GM12878 (cell line): ENCODE data around the gene NAV2. TPM values are rescaled to one million over a fixed set of nuclear protein-coding genes. Genes with fewer than 3 reads are reported as not detected.

ENCODE experiments used
- ATAC-seq: fragments of 200-7000 bp; cut with Tn5 transposase; 3 replicates; pipeline ENCODE4 v1.9.1; 2020; ENCODE audit warnings: mild to moderate bottlenecking, moderate library complexity
- BruUV-seq: library from RNA; stranded (reverse); fragments of 400-500 nt; replicated peaks from 2 replicates; lab custom pipeline; 2021; lab: Mats Ljungman, UMichigan
- CTCF ChIA-PET: fragments of 300-600 bp; sonication (Branson Sonifier 250); formaldehyde crosslinking; extraction: SDS; loops from one replicate; lab custom pipeline; 2021; ENCODE audit warnings: inconsistent platforms; lab: Yijun Ruan, JAX
- POLR2A ChIA-PET: fragments of 350-600 bp; formaldehyde crosslinking; extraction: SDS; loops from one replicate; lab custom pipeline; 2021; ENCODE audit warnings: inconsistent platforms; lab: Charles Lee
- RAD21 ChIA-PET: fragments of 300-600 bp; sonication (Branson Sonifier 250); formaldehyde crosslinking; loops from one replicate; lab custom pipeline; 2023; ENCODE audit warnings: antibody characterized with exemption; ENCODE audit not compliant: unreplicated experiment; lab: Charles Lee
- SMC1A ChIA-PET: fragments of 300-600 bp; sonication (Branson Sonifier 250); formaldehyde crosslinking; loops from one replicate; lab custom pipeline; 2023; ENCODE audit not compliant: unreplicated experiment, uncharacterized antibody; lab: Charles Lee
- DNase-seq: peaks from one replicate; pipeline ENCODE4 v3.0.0-alpha.2; 2011; ENCODE audit warnings: low read depth, low spot score
- FAIRE-seq: peaks from 3 replicates; lab custom pipeline; 2011; peaks lifted over from hg19 to GRCh38; lab: Jason Lieb, UNC
- H2AFZ ChIP-seq: 2 replicates; pipeline ENCODE4 v1.6.0; 2011; ENCODE audit warnings: low read depth, low read length, control low read depth; ENCODE audit not compliant: control insufficient read depth
- H3K27ac ChIP-seq: 2 replicates; pipeline ENCODE4 v1.5.1; 2011; ENCODE audit warnings: control low read depth; ENCODE audit not compliant: control insufficient read depth, insufficient read depth
- H3K27me3 ChIP-seq, 2 experiments: replicated peaks in 1 of 2; 2 replicates each; pipeline versions ENCODE4 v1.6.0 to v1.6.1; 2011; ENCODE audit warnings: low read length in 1 of 2; ENCODE audit not compliant: control insufficient read depth in 2 of 2, insufficient read depth in 2 of 2
- H3K36me3 ChIP-seq, 2 experiments: 2 replicates each; pipeline ENCODE4 v1.5.1; 2011; ENCODE audit warnings: low read length in 1 of 2; ENCODE audit not compliant: control insufficient read depth in 2 of 2, insufficient read depth in 2 of 2
- H3K4me1 ChIP-seq: 2 replicates; pipeline ENCODE4 v1.6.1; 2011; ENCODE audit warnings: mild to moderate bottlenecking, low read length, moderate library complexity, mixed read lengths; ENCODE audit not compliant: control insufficient read depth, insufficient read depth
- H3K4me2 ChIP-seq: 2 replicates; pipeline ENCODE4 v1.6.0; 2011; ENCODE audit warnings: control low read depth; ENCODE audit not compliant: control insufficient read depth, insufficient read depth
- H3K4me3 ChIP-seq: fragments of 200-600 bp; sonication (generic); 2 replicates; pipeline ENCODE4 v1.5.1; 2016
- H3K79me2 ChIP-seq: 2 replicates; pipeline ENCODE4 v1.6.0; 2011; ENCODE audit warnings: low read length; ENCODE audit not compliant: control insufficient read depth, insufficient read depth
- H3K9ac ChIP-seq: 2 replicates; pipeline ENCODE4 v1.8.0; 2011; ENCODE audit warnings: low read length, control low read depth, mixed read lengths; ENCODE audit not compliant: control insufficient read depth, insufficient read depth
- H3K9me3 ChIP-seq: replicated peaks from 3 replicates; pipeline ENCODE4 v1.5.1; 2011; ENCODE audit warnings: mild to moderate bottlenecking, low read length; ENCODE audit not compliant: control insufficient read depth, insufficient read depth
- H4K20me1 ChIP-seq: 2 replicates; pipeline ENCODE4 v1.6.0; 2011; ENCODE audit not compliant: control insufficient read depth, insufficient read depth
- CHD4 ChIP-seq: fragments of 200-600 bp; sonication (generic); IDR thresholded peaks from 2 replicates; pipeline ENCODE4 v1.6.1; 2016; ENCODE audit warnings: mild to moderate bottlenecking
- FOS ChIP-seq: IDR thresholded peaks from 3 replicates; pipeline ENCODE4 v1.6.1; 2011; ENCODE audit warnings: borderline replicate concordance; ENCODE audit not compliant: insufficient read length; ENCODE audit errors: extremely low read depth
- KAT2A ChIP-seq: conservative IDR thresholded peaks from 2 replicates; pipeline ENCODE4 v1.6.1; 2011; ENCODE audit warnings: low read depth, low read length; ENCODE audit not compliant: control insufficient read depth
- SIN3A ChIP-seq: IDR thresholded peaks from 2 replicates; pipeline ENCODE4 v1.6.1; 2012; ENCODE audit warnings: low read depth, low read length, improper control_type of control experiment
- TBL1XR1 ChIP-seq: IDR thresholded peaks from 2 replicates; pipeline ENCODE4 v1.6.1; 2012; ENCODE audit warnings: low read depth, low read length, improper control_type of control experiment
- ZNF384 ChIP-seq: IDR thresholded peaks from 2 replicates; pipeline ENCODE4 v1.6.1; 2012; ENCODE audit warnings: low read depth, mild to moderate bottlenecking, low read length, improper control_type of control experiment, borderline replicate concordance
- WGBS: methylation state at CpG from one replicate; pipeline ENCODE4 v1.1.6; 2016; ENCODE audit warnings: low lambda C conversion rate; ENCODE audit not compliant: insufficient replicate concordance, insufficient coverage; ENCODE audit errors: missing lambda C conversion rate; 5-methylcytosine and 5-hydroxymethylcytosine counted together
- in situ Hi-C: fragments of 300-500 bp; cut with MboI; formaldehyde crosslinking; loops from 9 replicates; pipeline ENCODE4 v1.14.3; 2018; ENCODE audit warnings: mixed read lengths
- intact Hi-C: fragments of 100-400 bp; cut with micrococcal nuclease; formaldehyde crosslinking; loops from one replicate; pipeline ENCODE4 v1.14.2; 2022; ENCODE audit not compliant: unreplicated experiment
- polyA plus RNA-seq, 11 experiments: library from polyadenylated mRNA; depleted of rRNA in 4 of 11; unstranded in 6 of 11; stranded (reverse) in 5 of 11; fragments of >200 nt; fragmentation: Nextera tagmentation in 4 of 11; fragmentation: Illumina TruSeq in 1 of 11; extraction: Ambion mirVana in 4 of 11; extraction: Trizol in 1 of 11; gene quantifications; 1 replicate in 1 of 11; 2 replicates in 10 of 11; pipeline versions ENCODE4 v1.2.1 to v1.2.3, GENCODE V29; 2011 to 2016; ENCODE audit warnings: inconsistent platforms in 2 of 11, missing spikeins in 2 of 11, low read depth in 1 of 11
- total RNA-seq, 4 experiments: library from RNA; depleted of rRNA in 3 of 4; stranded (reverse); fragments of >200 nt in 3 of 4; fragmentation: Illumina TruSeq in 1 of 4; extraction: Trizol in 1 of 4; gene quantifications; 2 replicates each; pipeline versions ENCODE4 v1.2.1 to v1.2.3, GENCODE V29; 2013 to 2021
- TF ChIP-seq, protein P1 (sequence below): fragments of 450-650 bp; formaldehyde crosslinking; IDR thresholded peaks from 2 replicates; pipeline ENCODE4 v1.4.0; 2020; ENCODE audit warnings: mild to moderate bottlenecking, moderate library complexity
- TF ChIP-seq, protein P2 (sequence below): fragments of 450-650 bp; IDR thresholded peaks from 2 replicates; pipeline ENCODE4 v1.6.1; 2017; ENCODE audit warnings: antibody characterized with exemption, mild to moderate bottlenecking, moderate library complexity
- TF ChIP-seq, protein P3 (sequence below): fragments of 450-650 bp; IDR thresholded peaks from 2 replicates; pipeline ENCODE4 v1.6.1; 2017; ENCODE audit warnings: low read depth, mild to moderate bottlenecking, moderate library complexity
- TF ChIP-seq, protein P4 (sequence below), 3 experiments: IDR thresholded peaks in 2 of 3; conservative IDR thresholded peaks in 1 of 3; 2 replicates each; pipeline ENCODE4 v1.5.1; 2011; ENCODE audit warnings: low read depth in 3 of 3, low read length in 3 of 3, mild to moderate bottlenecking in 3 of 3, control low read depth in 2 of 3, moderate library complexity in 2 of 3, inconsistent platforms in 1 of 3, mixed read lengths in 1 of 3; ENCODE audit not compliant: control insufficient read depth in 2 of 3, insufficient read depth in 1 of 3; ENCODE audit errors: extremely low read depth in 1 of 3

Gene NAV2
- total and polyA plus RNA-seq, 10 of the 15 experiments (the other 5 are each of a cell fraction or from before 2014, with no cell fraction given), result 0.35 to 6.1 (median 1.1) TPM

DNA sequence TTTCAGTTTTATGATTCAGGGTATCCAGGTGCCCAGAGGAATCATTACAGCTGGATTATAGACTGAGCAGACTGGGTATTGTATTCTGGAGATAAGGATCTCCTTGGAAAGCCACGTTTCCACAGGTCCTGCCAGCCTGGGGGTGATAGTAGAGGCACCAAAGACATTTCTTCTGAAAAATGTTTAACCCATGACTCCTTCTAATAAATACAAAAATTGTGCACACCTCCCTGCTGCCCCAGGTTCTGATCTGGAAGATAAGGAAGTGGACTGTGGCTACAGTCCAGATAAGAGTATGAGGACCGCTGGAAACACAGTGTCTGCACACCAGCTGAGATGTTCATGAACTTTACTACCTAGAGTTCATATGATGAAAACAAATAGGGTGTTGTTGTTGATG, 255.2 kb downstream of the NAV2 start:
- CTCF ChIA-PET, result interaction anchor here (0.6 to 1.3 kb wide), 2 partner anchors 10 to 15 kb away, joined by 3 to 6 read pairs; no protein-coding TSS in a partner anchor
- intact Hi-C loops (no loop called here), in situ Hi-C loops (no loop called here)
- RAD21 ChIA-PET, result no interaction called here
- SMC1A ChIA-PET, result no interaction called here
- TF ChIP-seq CHD4 (no peak), KAT2A (no peak), ZNF384 (no peak), SIN3A (no peak), FOS (no peak), TBL1XR1 (no peak)
- TF ChIP-seq, protein P1, sequence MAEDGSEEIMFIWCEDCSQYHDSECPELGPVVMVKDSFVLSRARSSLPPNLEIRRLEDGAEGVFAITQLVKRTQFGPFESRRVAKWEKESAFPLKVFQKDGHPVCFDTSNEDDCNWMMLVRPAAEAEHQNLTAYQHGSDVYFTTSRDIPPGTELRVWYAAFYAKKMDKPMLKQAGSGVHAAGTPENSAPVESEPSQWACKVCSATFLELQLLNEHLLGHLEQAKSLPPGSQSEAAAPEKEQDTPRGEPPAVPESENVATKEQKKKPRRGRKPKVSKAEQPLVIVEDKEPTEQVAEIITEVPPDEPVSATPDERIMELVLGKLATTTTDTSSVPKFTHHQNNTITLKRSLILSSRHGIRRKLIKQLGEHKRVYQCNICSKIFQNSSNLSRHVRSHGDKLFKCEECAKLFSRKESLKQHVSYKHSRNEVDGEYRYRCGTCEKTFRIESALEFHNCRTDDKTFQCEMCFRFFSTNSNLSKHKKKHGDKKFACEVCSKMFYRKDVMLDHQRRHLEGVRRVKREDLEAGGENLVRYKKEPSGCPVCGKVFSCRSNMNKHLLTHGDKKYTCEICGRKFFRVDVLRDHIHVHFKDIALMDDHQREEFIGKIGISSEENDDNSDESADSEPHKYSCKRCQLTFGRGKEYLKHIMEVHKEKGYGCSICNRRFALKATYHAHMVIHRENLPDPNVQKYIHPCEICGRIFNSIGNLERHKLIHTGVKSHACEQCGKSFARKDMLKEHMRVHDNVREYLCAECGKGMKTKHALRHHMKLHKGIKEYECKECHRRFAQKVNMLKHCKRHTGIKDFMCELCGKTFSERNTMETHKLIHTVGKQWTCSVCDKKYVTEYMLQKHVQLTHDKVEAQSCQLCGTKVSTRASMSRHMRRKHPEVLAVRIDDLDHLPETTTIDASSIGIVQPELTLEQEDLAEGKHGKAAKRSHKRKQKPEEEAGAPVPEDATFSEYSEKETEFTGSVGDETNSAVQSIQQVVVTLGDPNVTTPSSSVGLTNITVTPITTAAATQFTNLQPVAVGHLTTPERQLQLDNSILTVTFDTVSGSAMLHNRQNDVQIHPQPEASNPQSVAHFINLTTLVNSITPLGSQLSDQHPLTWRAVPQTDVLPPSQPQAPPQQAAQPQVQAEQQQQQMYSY (CRISPR knock-in tag), result no peak
- TF ChIP-seq, protein P2, sequence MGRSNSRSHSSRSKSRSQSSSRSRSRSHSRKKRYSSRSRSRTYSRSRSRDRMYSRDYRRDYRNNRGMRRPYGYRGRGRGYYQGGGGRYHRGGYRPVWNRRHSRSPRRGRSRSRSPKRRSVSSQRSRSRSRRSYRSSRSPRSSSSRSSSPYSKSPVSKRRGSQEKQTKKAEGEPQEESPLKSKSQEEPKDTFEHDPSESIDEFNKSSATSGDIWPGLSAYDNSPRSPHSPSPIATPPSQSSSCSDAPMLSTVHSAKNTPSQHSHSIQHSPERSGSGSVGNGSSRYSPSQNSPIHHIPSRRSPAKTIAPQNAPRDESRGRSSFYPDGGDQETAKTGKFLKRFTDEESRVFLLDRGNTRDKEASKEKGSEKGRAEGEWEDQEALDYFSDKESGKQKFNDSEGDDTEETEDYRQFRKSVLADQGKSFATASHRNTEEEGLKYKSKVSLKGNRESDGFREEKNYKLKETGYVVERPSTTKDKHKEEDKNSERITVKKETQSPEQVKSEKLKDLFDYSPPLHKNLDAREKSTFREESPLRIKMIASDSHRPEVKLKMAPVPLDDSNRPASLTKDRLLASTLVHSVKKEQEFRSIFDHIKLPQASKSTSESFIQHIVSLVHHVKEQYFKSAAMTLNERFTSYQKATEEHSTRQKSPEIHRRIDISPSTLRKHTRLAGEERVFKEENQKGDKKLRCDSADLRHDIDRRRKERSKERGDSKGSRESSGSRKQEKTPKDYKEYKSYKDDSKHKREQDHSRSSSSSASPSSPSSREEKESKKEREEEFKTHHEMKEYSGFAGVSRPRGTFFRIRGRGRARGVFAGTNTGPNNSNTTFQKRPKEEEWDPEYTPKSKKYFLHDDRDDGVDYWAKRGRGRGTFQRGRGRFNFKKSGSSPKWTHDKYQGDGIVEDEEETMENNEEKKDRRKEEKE, result no peak
- TF ChIP-seq, protein P3, sequence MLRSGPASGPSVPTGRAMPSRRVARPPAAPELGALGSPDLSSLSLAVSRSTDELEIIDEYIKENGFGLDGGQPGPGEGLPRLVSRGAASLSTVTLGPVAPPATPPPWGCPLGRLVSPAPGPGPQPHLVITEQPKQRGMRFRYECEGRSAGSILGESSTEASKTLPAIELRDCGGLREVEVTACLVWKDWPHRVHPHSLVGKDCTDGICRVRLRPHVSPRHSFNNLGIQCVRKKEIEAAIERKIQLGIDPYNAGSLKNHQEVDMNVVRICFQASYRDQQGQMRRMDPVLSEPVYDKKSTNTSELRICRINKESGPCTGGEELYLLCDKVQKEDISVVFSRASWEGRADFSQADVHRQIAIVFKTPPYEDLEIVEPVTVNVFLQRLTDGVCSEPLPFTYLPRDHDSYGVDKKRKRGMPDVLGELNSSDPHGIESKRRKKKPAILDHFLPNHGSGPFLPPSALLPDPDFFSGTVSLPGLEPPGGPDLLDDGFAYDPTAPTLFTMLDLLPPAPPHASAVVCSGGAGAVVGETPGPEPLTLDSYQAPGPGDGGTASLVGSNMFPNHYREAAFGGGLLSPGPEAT, result no peak
- TF ChIP-seq, protein P4, sequence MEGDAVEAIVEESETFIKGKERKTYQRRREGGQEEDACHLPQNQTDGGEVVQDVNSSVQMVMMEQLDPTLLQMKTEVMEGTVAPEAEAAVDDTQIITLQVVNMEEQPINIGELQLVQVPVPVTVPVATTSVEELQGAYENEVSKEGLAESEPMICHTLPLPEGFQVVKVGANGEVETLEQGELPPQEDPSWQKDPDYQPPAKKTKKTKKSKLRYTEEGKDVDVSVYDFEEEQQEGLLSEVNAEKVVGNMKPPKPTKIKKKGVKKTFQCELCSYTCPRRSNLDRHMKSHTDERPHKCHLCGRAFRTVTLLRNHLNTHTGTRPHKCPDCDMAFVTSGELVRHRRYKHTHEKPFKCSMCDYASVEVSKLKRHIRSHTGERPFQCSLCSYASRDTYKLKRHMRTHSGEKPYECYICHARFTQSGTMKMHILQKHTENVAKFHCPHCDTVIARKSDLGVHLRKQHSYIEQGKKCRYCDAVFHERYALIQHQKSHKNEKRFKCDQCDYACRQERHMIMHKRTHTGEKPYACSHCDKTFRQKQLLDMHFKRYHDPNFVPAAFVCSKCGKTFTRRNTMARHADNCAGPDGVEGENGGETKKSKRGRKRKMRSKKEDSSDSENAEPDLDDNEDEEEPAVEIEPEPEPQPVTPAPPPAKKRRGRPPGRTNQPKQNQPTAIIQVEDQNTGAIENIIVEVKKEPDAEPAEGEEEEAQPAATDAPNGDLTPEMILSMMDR (IDR thresholded peaks at IDR 0.05 in 2 of 3, conservative IDR thresholded peaks at IDR 0.05 in 1 of 3; ENCODE audit: control insufficient read depth in 2 of 3, extremely low read depth in 1 of 3, insufficient read depth in 1 of 3, low read depth in 3 of 3, low read length in 3 of 3), result no peak
- POLR2A ChIA-PET, result no interaction called here
- H3K9ac ChIP-seq, result no peak overlapping the region
- no peak overlapping the region for H3K27ac ChIP-seq
- no peaks in the 10 kb centered on the region for H3K79me2 ChIP-seq
- WGBS, result 21% methylated on average over 2 of the region's 2 CpGs
- FAIRE-seq (no peak), ATAC-seq (no peak), DNase-seq (no peak)
- H3K4me2 ChIP-seq, result no peak overlapping the region
- no peaks in the 10 kb centered on the region for H3K27me3 ChIP-seq
- no TSS peak for BruUV-seq
- H3K9me3 ChIP-seq, result no peaks in the 10 kb centered on the region
- H4K20me1 ChIP-seq, result no peaks in the 10 kb centered on the region
- peaks cover 11% of the 10 kb centered on the region for H3K4me1 ChIP-seq
- H3K36me3 ChIP-seq, result no peaks in the 10 kb centered on the region
- H3K4me3 ChIP-seq, result no peak overlapping the region
- no peak overlapping the region for H2AFZ ChIP-seq
